Neuronal stem cell (in vitro differentiated cells): Measurements from ENCODE around the gene TMEM235.
A peak's percentile ranks its signal among the peaks of the same experiment; 100 is the strongest.

Source experiments
- DNase-seq: peaks from one replicate; pipeline ENCODE4 v3.0.0-alpha.2; 2013; ENCODE audit warnings: low spot score
- H2AFZ ChIP-seq: one replicate; pipeline ENCODE4 v1.6.1; 2013; ENCODE audit warnings: mild to moderate bottlenecking, low read length, inconsistent platforms
- H2AK5ac ChIP-seq: 2 replicates; pipeline ENCODE4 v1.6.1; 2013; ENCODE audit warnings: low read depth, mild to moderate bottlenecking, inconsistent platforms, low read length, moderate library complexity, mixed read lengths
- H2BK120ac ChIP-seq: 2 replicates; pipeline ENCODE4 v1.6.1; 2013; ENCODE audit warnings: low read depth, mild to moderate bottlenecking, inconsistent platforms, low read length, moderate library complexity, mixed read lengths
- H2BK12ac ChIP-seq: one replicate; pipeline ENCODE4 v1.6.1; 2013; ENCODE audit warnings: low read length, inconsistent platforms
- H2BK15ac ChIP-seq: 2 replicates; pipeline ENCODE4 v1.6.1; 2013; ENCODE audit warnings: mild to moderate bottlenecking, low read length, inconsistent platforms, mixed read lengths
- H2BK5ac ChIP-seq: one replicate; pipeline ENCODE4 v1.6.1; 2013; ENCODE audit warnings: inconsistent platforms, mild to moderate bottlenecking, low read length, moderate library complexity
- H3K14ac ChIP-seq: one replicate; pipeline ENCODE4 v1.6.1; 2013; ENCODE audit warnings: low read length, inconsistent platforms
- H3K18ac ChIP-seq: 2 replicates; pipeline ENCODE4 v1.6.1; 2013; ENCODE audit warnings: low read length, inconsistent platforms
- H3K23ac ChIP-seq: 2 replicates; pipeline ENCODE4 v1.6.1; 2013; ENCODE audit warnings: low read depth, mild to moderate bottlenecking, mixed read lengths, low read length, inconsistent platforms; ENCODE audit not compliant: poor library complexity
- H3K27ac ChIP-seq: replicated peaks from 3 replicates; pipeline ENCODE4 v1.5.1; 2013; ENCODE audit warnings: low read length, inconsistent platforms
- H3K27me3 ChIP-seq, 3 experiments: 2 replicates each; pipeline ENCODE4 v1.6.1; 2013; ENCODE audit warnings: low read length in 3 of 3, mild to moderate bottlenecking in 2 of 3, inconsistent platforms in 1 of 3, low read depth in 1 of 3, mixed read lengths in 1 of 3, moderate library complexity in 1 of 3; ENCODE audit not compliant: control insufficient read depth in 3 of 3, insufficient read depth in 3 of 3
- H3K36me3 ChIP-seq, 2 donors: replicated peaks in 1 of 2; 2 replicates each; pipeline ENCODE4 v1.6.1; 2013; ENCODE audit warnings: low read length in 2 of 2; ENCODE audit not compliant: control insufficient read depth in 2 of 2, insufficient read depth in 2 of 2
- H3K4ac ChIP-seq: 2 replicates; pipeline ENCODE4 v1.6.1; 2013; ENCODE audit warnings: inconsistent platforms, mild to moderate bottlenecking, low read length, moderate library complexity
- H3K4me1 ChIP-seq, 2 donors: 1 replicate in 1 of 2; 2 replicates in 1 of 2; pipeline ENCODE4 v1.6.1; 2013; ENCODE audit warnings: low read length in 2 of 2, low read depth in 1 of 2; ENCODE audit not compliant: control insufficient read depth in 2 of 2, insufficient read depth in 1 of 2
- H3K4me2 ChIP-seq: one replicate; pipeline ENCODE4 v1.6.1; 2013; ENCODE audit warnings: mild to moderate bottlenecking, low read length, inconsistent platforms; ENCODE audit not compliant: insufficient read depth, poor library complexity, severe bottlenecking
- H3K4me3 ChIP-seq, 2 donors: 2 replicates each; pipeline ENCODE4 v1.5.1; 2013; ENCODE audit warnings: low read length in 2 of 2, mild to moderate bottlenecking in 2 of 2, inconsistent platforms in 1 of 2, moderate library complexity in 1 of 2
- H3K79me1 ChIP-seq: one replicate; pipeline ENCODE4 v1.6.1; 2013; ENCODE audit warnings: low read depth, mild to moderate bottlenecking, inconsistent platforms, low read length, moderate library complexity
- H3K9ac ChIP-seq: one replicate; pipeline ENCODE4 v1.6.1; 2013; ENCODE audit warnings: mild to moderate bottlenecking, low read depth, low read length, inconsistent platforms; ENCODE audit not compliant: poor library complexity
- H3K9me3 ChIP-seq, 2 donors: replicated peaks in 1 of 2; 2 replicates each; pipeline versions ENCODE3 to v1.6.1; 2013; ENCODE audit warnings: low read length in 2 of 2, mild to moderate bottlenecking in 2 of 2, inconsistent platforms in 1 of 2, low read depth in 1 of 2, mixed read lengths in 1 of 2, moderate library complexity in 1 of 2; ENCODE audit not compliant: control insufficient read depth in 2 of 2, insufficient read depth in 1 of 2
- H4K8ac ChIP-seq: one replicate; pipeline ENCODE4 v1.6.1; 2013; ENCODE audit warnings: low read depth, mild to moderate bottlenecking, inconsistent platforms, low read length, moderate library complexity
- H4K91ac ChIP-seq: one replicate; pipeline ENCODE4 v1.6.1; 2013; ENCODE audit warnings: low read length, low read depth, mild to moderate bottlenecking, inconsistent platforms; ENCODE audit not compliant: poor library complexity
- WGBS, 2 donors: extraction: QIAGEN DNeasy Blood & Tissue Kit; methylation state at CpG; one replicate each; pipeline ENCODE4 v1.1.7; 2013; ENCODE audit warnings: missing lambda C conversion rate in 2 of 2, mixed read lengths in 1 of 2; ENCODE audit not compliant: insufficient read length in 2 of 2, insufficient replicate concordance in 1 of 2; ENCODE audit errors: extremely low coverage in 2 of 2; 5-methylcytosine and 5-hydroxymethylcytosine counted together

Gene TMEM235

DNA sequence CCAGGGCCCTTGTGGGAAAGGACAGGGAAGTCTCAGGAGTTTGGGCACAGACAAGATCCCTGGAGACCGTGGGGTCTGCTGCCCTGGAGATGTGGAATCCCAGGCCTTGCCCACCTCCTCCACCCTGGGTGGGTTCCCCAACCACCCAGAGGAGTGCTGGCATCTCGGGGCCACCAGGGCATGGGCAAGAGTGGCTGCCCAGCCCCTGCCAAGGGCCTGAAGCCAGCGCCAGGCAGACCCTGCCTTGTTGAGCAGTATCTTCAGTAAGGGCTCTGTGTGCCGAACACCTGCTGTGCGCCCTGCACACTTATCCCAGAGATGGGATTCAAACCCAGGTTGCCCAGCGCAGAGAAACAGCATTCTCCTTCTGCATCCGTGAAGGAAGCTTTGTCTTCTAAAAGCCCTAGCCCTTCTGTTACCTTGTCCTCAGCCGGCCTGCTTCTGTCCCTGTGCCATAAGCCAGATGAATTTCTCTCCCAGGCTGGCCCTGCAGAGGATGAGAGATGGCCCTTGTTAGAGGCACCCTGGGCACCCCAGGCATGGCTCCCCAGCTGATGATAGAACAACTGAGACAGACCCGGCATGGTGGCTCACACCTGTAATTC lies 32.4 kb downstream of the TMEM235 start:
- DNase-seq = no peak
- no peak overlapping the region for H2AFZ ChIP-seq
- H2BK15ac ChIP-seq = no peak overlapping the region
- peaks cover 2% of the 10 kb centered on the region for H3K79me1 ChIP-seq
- no peak overlapping the region for H4K8ac ChIP-seq
- no peak overlapping the region for H3K4me3 ChIP-seq
- no peak overlapping the region for H4K91ac ChIP-seq
- peak overlapping the region; percentile 59 for H3K14ac ChIP-seq
- WGBS, 2 donors = no CpG with 5 or more reads among the region's 9 CpGs
- H3K36me3 ChIP-seq = peaks cover 0 to 8% of the 10 kb centered on the region in 2 donors
- H2AK5ac ChIP-seq = peak overlapping the region; percentile 24
- no peaks in the 10 kb centered on the region for H3K9me3 ChIP-seq
- no peak overlapping the region for H3K9ac ChIP-seq
- no peak overlapping the region for H3K4me2 ChIP-seq
- peak overlapping the region; percentile 81 for H3K23ac ChIP-seq
- H3K4me1 ChIP-seq = peaks cover 16 to 47% of the 10 kb centered on the region in 2 donors
- no peak overlapping the region for H2BK120ac ChIP-seq
- H3K27me3 ChIP-seq = no peaks in the 10 kb centered on the region
- peak overlapping the region; percentile 33 for H3K18ac ChIP-seq
- H3K27ac ChIP-seq = no peak overlapping the region
- H2BK5ac ChIP-seq = peak overlapping the region; percentile 15
- peak overlapping the region; percentile 2 for H3K4ac ChIP-seq
- peak overlapping the region; percentile 58 for H2BK12ac ChIP-seq

DNA sequence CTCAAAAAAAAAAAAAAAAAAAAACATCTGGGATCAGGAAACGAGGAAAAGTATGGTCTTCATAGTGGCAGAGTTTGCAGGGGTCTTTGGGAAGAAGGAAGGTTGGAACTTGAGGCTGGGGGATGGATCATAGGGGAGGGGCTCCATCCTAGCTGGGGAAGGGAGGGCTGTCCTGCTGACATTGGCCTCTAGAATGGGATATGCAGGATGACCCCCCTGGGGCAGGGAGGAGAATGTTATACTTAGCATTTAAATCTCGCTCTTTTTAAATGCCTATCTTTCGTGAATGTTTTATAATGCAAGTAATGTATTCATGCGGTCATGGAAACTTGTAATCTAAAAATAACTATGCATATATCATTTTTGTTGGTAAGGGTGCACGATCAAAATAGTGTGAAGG lies 33.2 kb downstream of the TMEM235 start:
- no peaks in the 10 kb centered on the region for H3K27me3 ChIP-seq
- H4K91ac ChIP-seq = no peak overlapping the region
- H3K4ac ChIP-seq = no peak overlapping the region
- H2BK12ac ChIP-seq = no peak overlapping the region
- DNase-seq = no peak
- H3K4me2 ChIP-seq = no peak overlapping the region
- peaks cover 22 to 49% of the 10 kb centered on the region in 2 donors for H3K4me1 ChIP-seq
- no peak overlapping the region for H2AK5ac ChIP-seq
- no peak overlapping the region for H3K18ac ChIP-seq
- no CpG with 5 or more reads among the region's 5 CpGs for WGBS, 2 donors
- peaks cover 0 to 8% of the 10 kb centered on the region in 2 donors for H3K36me3 ChIP-seq
- H4K8ac ChIP-seq = no peak overlapping the region
- no peak overlapping the region for H3K23ac ChIP-seq
- no peak overlapping the region for H3K14ac ChIP-seq
- H3K27ac ChIP-seq = no peak overlapping the region
- H2BK5ac ChIP-seq = no peak overlapping the region
- peaks cover 2% of the 10 kb centered on the region for H3K79me1 ChIP-seq
- H2AFZ ChIP-seq = no peak overlapping the region
- H2BK120ac ChIP-seq = no peak overlapping the region
- H2BK15ac ChIP-seq = no peak overlapping the region
- no peak overlapping the region for H3K9ac ChIP-seq
- no peak overlapping the region for H3K4me3 ChIP-seq
- H3K9me3 ChIP-seq = no peaks in the 10 kb centered on the region

DNA sequence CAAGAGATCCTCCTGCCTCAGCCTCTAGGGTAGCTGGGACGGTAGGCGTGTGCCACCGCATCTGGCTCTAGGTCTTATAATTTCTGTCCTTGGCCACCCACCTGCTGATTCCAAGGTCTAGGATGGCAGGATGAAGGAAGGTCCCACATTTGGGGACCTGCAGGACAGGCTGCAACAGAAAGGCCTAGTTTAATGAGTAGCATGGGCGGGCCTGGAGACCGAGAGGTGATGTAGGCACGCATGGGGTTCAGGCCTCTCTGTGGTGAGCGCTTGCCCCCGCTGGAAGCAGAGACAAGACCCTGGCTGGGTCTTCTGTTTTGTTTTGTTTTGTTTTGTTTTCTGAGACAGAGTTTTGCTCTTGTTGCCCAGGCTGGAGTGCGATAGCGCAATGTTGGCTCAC lies 33.7 kb downstream of the TMEM235 start:
- H2AFZ ChIP-seq = no peak overlapping the region
- no peak overlapping the region for H4K91ac ChIP-seq
- H3K23ac ChIP-seq = no peak overlapping the region
- H2BK120ac ChIP-seq = no peak overlapping the region
- H3K4me3 ChIP-seq = no peak overlapping the region
- peaks cover 2% of the 10 kb centered on the region for H3K79me1 ChIP-seq
- WGBS, 2 donors = no CpG with 5 or more reads among the region's 10 CpGs
- H3K9ac ChIP-seq = no peak overlapping the region
- no peaks in the 10 kb centered on the region for H3K9me3 ChIP-seq
- H3K36me3 ChIP-seq = peaks cover 0 to 8% of the 10 kb centered on the region in 2 donors
- no peaks in the 10 kb centered on the region for H3K27me3 ChIP-seq
- no peak overlapping the region for H3K27ac ChIP-seq
- H4K8ac ChIP-seq = no peak overlapping the region
- H2BK12ac ChIP-seq = no peak overlapping the region
- no peak overlapping the region for H2AK5ac ChIP-seq
- H3K18ac ChIP-seq = no peak overlapping the region
- H2BK15ac ChIP-seq = no peak overlapping the region
- no peak overlapping the region for H3K4me2 ChIP-seq
- H3K14ac ChIP-seq = no peak overlapping the region
- no peak for DNase-seq
- peaks cover 28 to 52% of the 10 kb centered on the region in 2 donors for H3K4me1 ChIP-seq
- no peak overlapping the region for H2BK5ac ChIP-seq
- no peak overlapping the region for H3K4ac ChIP-seq

DNA sequence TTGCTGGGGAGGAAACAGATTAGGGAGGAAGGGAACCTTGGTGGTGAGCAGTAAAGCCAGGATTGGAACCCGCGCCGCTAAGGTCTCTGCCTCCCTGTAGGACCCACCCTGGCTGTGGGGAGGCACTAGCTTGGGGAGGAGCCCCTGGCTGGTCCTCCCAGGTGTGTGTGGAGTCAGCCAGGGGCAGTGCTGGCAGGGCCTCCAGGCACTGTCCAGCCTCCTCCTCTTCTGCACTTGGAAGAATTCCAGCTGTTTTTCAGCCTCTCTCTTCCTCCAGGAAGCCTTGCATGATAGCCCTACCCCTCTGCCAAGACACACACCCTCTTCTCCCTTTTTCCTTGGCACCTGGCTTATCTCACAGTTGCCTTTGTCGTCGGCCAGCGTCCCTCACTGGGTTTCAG lies 34.8 kb downstream of the TMEM235 start:
- Histone ChIP-seq H3K23ac (peak overlapping the region; percentile 94), H2AK5ac (peak overlapping the region; percentile 94), H3K4ac (no peak overlapping the region), H4K91ac (no peak overlapping the region), H3K4me3 (no peak overlapping the region), H3K4me1 (peaks cover 33 to 62% of the 10 kb centered on the region in 2 donors), H2BK5ac (no peak overlapping the region), H3K9ac (no peak overlapping the region), H2BK12ac (peak overlapping the region; percentile 94), H3K4me2 (no peak overlapping the region), H3K9me3 (no peaks in the 10 kb centered on the region), H3K18ac (peak overlapping the region; percentile 73), H3K27me3 (no peaks in the 10 kb centered on the region), H3K14ac (no peak overlapping the region), H2BK15ac (no peak overlapping the region), H3K79me1 (peaks cover 2% of the 10 kb centered on the region), H4K8ac (peak overlapping the region; percentile 45), H2AFZ (no peak overlapping the region), H2BK120ac (no peak overlapping the region), H3K27ac (no peak overlapping the region), H3K36me3 (peaks cover 0 to 8% of the 10 kb centered on the region in 2 donors)
- no peak for DNase-seq
- WGBS, 2 donors = no CpG with 5 or more reads among the region's 6 CpGs
